DMS153 treated with DMSO at 0.1 percent for 48 hours (cell line): ENCODE results near the gene TRAPPC2.
"Not testable (repeated sequence)": the region's sequence is repeated elsewhere in the genome, so short reads cannot be mapped to it uniquely, and the experiment has no call there.

Experiments
- DNase-seq: peaks from one replicate; lab custom pipeline; 2025; ENCODE audit not compliant: unreplicated experiment; lab: John Stamatoyannopoulos, UW

Gene TRAPPC2

GRCh38 chrX:13748486-13748885 is 14.1 kb upstream of the TRAPPC2 start:
- no peak for DNase-seq

GRCh38 chrX:13747836-13748235 is 13.4 kb upstream of the TRAPPC2 start:
- DNase-seq: peak; percentile 2

DNA sequence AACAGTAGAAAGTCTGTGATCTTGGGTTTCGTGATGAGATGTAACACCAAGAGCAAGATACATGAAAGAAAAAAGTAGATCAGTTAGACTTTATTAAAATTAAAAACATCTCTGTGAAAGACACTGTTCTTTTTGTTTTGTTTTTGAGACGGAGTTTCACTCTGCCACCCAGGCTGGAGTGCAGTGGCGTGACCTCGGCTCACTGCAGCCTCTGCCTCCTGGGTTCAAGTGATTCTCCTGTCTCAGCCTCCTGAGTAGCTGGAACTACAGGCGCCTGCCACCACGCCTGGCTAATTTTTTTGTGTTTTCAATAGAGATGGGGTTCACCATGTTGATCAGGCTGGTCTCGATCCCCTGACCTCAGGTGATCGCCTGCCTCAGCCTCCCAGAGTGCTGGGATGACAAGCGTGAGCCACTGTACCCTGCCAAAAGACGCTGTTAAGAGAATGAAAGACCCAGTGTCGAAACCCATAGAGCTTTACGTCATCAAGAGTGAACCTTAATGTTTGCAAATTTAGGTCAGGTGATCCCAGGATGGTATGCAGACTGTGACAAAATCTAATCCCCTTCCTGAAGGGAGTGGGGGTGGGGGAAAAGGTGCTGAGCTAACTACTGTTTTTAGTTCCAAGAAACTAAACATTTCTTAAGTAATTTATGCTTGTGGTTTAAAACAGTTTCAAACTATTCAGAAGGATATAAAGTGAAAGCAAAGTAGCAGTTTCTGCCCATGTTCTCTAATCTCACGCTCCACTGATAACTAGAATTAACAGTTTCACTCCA is 8.2 kb upstream of the TRAPPC2 start:
- DNase-seq: no peak

DNA sequence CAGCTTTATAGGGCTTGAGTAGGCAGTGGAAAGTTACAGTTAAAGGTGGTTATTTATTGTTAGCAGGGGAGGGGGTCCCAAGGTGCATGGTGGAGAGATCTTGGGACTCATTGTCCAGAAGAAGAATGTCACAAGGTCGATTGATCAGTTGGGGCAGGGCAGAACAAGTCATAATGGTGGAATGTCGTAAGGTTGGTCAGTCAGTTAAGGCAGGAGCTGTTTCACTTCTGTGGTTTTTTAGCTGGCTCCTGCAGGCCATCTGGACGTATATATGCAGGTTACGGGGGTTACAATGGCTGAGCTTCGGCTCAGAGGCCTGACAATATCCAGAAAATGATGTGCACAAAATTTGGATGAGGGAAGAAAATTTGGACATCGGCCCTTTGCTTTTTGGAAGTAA is 7.3 kb upstream of the TRAPPC2 start:
- no peak for DNase-seq

DNA sequence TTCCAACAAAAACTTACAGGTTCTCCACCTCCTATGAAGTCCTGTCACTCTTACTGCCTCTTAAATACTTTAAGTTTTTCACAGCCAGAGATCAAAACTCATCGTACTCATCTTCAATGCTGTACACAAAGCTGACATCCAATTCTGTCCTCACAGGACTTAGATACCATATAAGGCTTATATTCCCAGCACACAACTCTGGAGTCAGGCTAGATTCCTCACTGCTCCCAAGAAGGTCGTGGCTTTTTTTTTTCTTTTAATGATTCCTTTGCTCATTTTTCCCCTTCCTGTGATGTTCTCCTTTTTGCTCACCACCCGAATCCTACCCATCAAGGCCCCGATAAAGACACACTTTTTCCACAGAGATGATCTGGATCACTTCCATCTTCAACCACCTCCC is 914 bp downstream of the TRAPPC2 start:
- DNase-seq: no peak

GRCh38 chrX:13732246-13733067 is 2.0 kb downstream of the TRAPPC2 start:
- no peak for DNase-seq

- not testable (repeated sequence) for DNase-seq
Measured at GRCh38 chrX:13730523-13730922, 3.9 kb downstream of the TRAPPC2 start.

GRCh38 chrX:13726583-13726982 is 7.8 kb downstream of the TRAPPC2 start:
- DNase-seq: not testable (repeated sequence)

DNA sequence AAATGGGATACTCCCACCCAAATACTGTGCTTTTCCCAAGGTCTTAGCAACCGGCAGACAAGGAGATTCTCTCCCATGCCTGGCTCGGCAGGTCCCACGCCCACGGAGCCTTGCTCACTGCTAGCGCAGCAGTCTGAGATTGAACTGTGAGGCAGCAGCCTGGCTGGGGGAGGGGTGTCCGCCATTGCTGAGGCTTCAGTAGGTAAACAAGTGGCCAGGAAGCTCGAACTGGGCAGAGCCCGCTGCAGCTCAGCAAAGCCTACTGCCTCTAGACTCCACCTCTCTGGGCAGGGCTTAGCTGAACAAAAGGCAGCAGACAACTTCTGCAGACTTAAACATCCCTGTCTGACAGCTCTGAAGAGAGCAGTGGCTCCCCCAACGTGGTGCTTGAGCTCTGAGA is 9.5 kb downstream of the TRAPPC2 start:
- DNase-seq: peak; percentile 0

- DNase-seq: no peak
Measured at GRCh38 chrX:13721819-13722519, 12.5 kb downstream of the TRAPPC2 start.

- no peak for DNase-seq
Measured at GRCh38 chrX:13721371-13721770, 13.0 kb downstream of the TRAPPC2 start.

DNA sequence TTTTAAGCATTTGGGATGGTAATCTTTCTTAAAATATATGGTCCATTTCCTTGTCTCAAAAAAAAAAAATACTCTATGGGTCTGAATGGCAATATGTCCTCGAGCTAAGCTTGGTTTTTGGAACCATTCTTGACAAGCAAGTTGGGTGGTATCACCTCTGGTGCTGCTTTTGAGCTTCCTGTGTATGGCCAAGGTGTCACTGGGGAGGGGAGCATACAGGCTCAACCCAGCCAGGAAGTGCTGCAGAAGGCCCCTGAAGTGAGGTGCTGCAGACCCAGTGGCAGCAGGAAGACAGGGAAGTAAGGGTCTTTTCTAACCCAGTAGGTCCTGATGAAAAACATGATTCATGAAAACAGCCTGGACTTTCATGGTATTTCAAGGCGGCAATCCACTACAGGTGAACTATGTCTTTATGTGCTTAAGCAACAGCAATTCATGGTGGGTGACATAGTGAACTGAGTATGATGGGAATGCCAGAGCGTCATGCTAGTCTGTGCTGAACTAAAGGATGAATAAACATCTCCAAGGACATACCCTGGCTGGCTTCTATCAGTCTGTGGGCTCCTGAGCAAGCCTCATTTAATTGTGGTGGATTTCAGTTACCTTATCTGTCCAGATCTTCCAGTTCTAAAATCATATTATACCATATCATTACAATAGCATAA is 15.1 kb downstream of the TRAPPC2 start:
- DNase-seq: no peak

GRCh38 chrX:13717700-13718472 is 16.5 kb downstream of the TRAPPC2 start:
- no peak for DNase-seq

- DNase-seq: no peak
Measured at GRCh38 chrX:13716905-13717304, 17.5 kb downstream of the TRAPPC2 start.

GRCh38 chrX:13716455-13716854 is 18.0 kb downstream of the TRAPPC2 start:
- no peak for DNase-seq

- no peak for DNase-seq
Measured at GRCh38 chrX:13711141-13711540, 23.3 kb downstream of the TRAPPC2 start.

DNA sequence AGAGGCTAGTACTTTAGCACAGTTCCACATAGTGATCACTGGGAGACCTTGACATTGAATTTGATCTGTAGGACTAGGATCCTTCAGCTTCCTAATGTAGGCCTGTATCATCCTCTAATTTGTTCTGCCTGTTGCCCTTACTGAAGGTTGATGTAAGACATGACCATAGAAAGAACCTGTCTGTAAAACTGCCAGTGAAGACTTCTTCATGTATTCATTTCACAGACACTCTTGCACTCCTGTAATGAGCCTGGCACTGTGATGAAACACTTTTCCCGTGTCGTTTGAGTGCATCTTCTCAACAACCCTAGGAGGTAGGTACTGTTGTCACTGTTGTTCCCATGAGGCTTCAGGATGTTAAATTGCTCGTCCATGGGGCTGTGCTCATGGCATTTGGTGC is 30.8 kb downstream of the TRAPPC2 start:
- no peak for DNase-seq

GRCh38 chrX:13703135-13703534 is 31.3 kb downstream of the TRAPPC2 start:
- no peak for DNase-seq

GRCh38 chrX:13702111-13702789 is 32.2 kb downstream of the TRAPPC2 start:
- DNase-seq: no peak

DNA sequence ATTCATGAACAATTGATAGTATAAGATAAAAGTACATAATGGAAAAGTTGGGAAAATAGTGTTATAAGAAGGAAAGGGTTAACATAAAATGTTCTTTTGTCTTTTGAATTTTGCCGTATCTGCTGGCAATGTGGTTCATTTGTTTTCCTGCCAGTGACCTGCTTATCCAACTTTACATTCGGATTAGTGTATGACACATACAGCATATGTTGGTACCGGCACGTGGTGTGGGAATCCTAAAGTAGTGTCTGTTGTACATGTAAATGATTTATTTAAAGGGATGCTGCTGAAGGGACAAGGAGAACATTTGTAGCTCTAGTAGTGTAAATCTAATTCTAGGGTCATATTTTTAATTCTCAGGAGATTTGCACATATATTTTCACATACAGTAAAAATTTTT is 34.0 kb downstream of the TRAPPC2 start:
- DNase-seq: no peak
